ENCODE data around the gene NME5.

The NME5 gene

GRCh38 chr5:138132543-138132942 lies 6.7 kb downstream of the NME5 start:
- no peak for DNase-seq

- no peak for DNase-seq
Observed at GRCh38 chr5:138129347-138129746, 9.9 kb downstream of the NME5 start.

- DNase-seq = no peak
Observed at GRCh38 chr5:138128334-138128733, 10.9 kb downstream of the NME5 start.

- no peak for DNase-seq
Observed at GRCh38 chr5:138115254-138115653, 24.0 kb downstream of the NME5 start.

- no peak for DNase-seq
Observed at GRCh38 chr5:138111937-138112336, 27.3 kb downstream of the NME5 start.

- no peak for DNase-seq
Observed at GRCh38 chr5:138111181-138111580, 28.0 kb downstream of the NME5 start.

GRCh38 chr5:138110266-138110963 lies 28.8 kb downstream of the NME5 start:
- DNase-seq = no peak

- DNase-seq = peak; percentile 25
Observed at GRCh38 chr5:138109463-138110265, 29.6 kb downstream of the NME5 start.

GRCh38 chr5:138107213-138107612 lies 32.0 kb downstream of the NME5 start:
- no peak for DNase-seq

GRCh38 chr5:138105709-138106108 lies 33.5 kb downstream of the NME5 start:
- no peak for DNase-seq

GRCh38 chr5:138103319-138103637 lies 36.0 kb downstream of the NME5 start:
- no peak for DNase-seq

GRCh38 chr5:138102454-138103318 lies 36.5 kb downstream of the NME5 start:
- no peak for DNase-seq

- DNase-seq = no peak
Observed at GRCh38 chr5:138096997-138097828, 42.0 kb downstream of the NME5 start.

- no peak for DNase-seq
Observed at GRCh38 chr5:138096363-138096762, 42.9 kb downstream of the NME5 start.

GRCh38 chr5:138095100-138095907 lies 43.9 kb downstream of the NME5 start:
- DNase-seq = no peak

GRCh38 chr5:138093036-138093435 lies 46.2 kb downstream of the NME5 start:
- no peak for DNase-seq

GRCh38 chr5:138092301-138092700 lies 46.9 kb downstream of the NME5 start:
- no peak for DNase-seq

- no peak for DNase-seq
Observed at GRCh38 chr5:138091685-138092084, 47.5 kb downstream of the NME5 start.

GRCh38 chr5:138083702-138084101 lies 55.5 kb downstream of the NME5 start, which contains the start of gene WNT8A:
Gene WNT8A (plus strand): TSS chr5:138084033. CDS start chr5:138084128, 95 bp downstream.
- no peak for DNase-seq

- DNase-seq = no peak
Observed at GRCh38 chr5:138082033-138082432, 57.2 kb downstream of the NME5 start.

GRCh38 chr5:138078006-138078643 lies 61.1 kb downstream of the NME5 start:
- DNase-seq = no peak
